GM19025 (cell line): ENCODE data around the gene CARM1.
"Not testable (repeated sequence)": the region's sequence is repeated elsewhere in the genome, so short reads cannot be mapped to it uniquely, and the experiment has no call there.

Experiments
- ATAC-seq: cut with Tn5 transposase; IDR thresholded peaks from one replicate; pipeline ENCODE4 v1.9.1; 2021; ENCODE audit warnings: mild to moderate bottlenecking, low read depth, moderate library complexity; ENCODE audit not compliant: unreplicated experiment

CARM1 gene

DNA sequence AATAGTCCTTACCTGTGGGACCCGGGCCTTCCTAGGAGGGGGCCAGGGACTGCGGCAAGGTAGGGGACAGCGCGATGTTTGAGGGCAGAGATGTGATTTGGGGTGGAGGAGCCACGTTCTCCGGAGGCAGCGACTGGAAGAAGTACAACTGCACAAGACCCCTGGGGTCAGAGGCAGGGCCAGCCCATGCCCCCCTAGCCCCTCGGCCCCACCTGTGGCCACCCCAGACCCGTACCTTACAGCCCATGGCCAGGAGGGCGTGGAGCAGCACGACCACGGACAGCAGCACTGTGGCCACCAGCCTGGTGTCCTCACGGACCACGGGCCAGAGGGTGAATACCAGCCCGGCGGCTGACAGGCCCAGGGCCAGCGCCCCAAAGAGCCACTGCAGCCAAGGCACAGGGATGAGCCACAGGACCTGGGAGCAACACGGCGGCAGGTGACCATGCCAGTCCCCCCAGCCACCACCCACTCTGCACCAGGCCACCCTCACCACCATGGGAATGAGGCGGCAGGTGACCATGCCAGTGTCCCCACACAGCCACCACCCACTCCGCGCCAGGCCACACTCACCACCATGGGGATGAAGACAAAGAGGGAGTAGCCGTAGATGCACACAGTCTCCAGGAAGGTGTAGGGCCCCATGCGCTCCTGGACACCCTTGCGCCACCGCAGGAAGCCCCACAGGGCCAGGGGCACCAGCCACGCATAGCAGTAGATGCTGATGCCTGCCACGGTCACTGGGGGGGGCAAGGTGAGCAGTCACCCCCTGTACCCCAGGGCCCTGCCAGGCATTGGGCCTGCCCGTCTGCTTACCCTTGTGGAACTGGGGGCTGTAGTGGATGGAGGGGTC lies 52.1 kb downstream of the CARM1 start:
- no peak for ATAC-seq

DNA sequence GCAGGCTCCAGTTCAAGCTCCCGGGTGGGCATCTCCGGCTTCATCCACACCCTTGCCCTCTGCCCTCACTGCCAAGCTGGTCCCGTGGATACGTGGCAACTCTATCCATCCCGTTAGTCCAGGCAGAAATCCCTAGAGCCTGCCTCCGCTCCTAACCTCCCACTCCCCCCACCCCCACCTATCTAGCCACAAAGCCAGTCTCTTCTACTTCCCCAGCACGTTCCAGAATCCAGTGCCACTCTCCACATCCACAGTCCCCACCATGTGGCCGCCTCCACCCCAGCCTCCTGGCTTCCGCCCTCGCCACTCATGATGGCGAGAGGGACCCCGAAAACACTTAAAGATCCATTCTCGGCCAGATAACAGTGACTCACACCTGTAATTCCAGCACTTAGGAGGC lies 53.2 kb downstream of the CARM1 start:
- ATAC-seq: no peak

DNA sequence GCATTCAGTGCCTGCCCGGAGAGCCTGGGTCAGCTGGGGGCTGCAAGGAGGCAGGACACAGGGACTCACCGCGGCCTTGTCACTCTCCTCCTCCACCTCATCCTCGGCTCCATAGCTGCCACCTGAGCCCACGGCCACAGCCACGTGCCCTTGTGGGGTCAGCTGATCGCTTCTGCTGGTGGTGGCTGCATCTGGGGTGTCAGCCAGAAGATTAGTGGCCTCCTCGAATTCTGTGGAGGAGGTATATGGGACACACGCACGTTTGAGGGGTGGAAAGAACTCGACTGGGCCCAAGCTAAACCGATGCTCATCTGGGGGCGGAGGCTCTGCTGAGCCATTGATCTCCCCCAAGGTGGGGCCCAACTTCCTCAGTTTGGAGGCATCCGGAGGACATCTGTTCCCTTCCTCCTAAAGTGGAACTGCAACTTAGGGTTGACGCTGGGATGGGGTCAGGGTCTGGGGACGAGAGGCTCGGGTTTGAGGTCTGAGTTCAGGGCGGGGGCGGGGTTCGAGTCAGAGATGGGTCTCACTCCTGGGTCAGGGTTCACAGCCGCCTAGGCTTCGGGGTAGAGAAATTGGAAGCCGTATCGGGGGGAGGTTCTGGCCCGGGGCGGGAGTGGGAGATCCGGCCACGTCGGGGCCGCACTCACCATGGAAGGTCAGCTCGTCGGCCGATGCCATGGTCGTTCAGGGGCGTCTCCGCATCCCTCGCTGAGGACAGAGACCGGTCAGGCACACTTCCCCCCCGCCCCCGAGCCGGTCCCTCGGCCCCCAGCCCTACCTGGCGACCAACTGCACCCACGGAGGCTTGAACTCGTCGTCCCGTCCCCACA lies 56.6 kb downstream of the CARM1 start:
- peak; percentile 6 for ATAC-seq

DNA sequence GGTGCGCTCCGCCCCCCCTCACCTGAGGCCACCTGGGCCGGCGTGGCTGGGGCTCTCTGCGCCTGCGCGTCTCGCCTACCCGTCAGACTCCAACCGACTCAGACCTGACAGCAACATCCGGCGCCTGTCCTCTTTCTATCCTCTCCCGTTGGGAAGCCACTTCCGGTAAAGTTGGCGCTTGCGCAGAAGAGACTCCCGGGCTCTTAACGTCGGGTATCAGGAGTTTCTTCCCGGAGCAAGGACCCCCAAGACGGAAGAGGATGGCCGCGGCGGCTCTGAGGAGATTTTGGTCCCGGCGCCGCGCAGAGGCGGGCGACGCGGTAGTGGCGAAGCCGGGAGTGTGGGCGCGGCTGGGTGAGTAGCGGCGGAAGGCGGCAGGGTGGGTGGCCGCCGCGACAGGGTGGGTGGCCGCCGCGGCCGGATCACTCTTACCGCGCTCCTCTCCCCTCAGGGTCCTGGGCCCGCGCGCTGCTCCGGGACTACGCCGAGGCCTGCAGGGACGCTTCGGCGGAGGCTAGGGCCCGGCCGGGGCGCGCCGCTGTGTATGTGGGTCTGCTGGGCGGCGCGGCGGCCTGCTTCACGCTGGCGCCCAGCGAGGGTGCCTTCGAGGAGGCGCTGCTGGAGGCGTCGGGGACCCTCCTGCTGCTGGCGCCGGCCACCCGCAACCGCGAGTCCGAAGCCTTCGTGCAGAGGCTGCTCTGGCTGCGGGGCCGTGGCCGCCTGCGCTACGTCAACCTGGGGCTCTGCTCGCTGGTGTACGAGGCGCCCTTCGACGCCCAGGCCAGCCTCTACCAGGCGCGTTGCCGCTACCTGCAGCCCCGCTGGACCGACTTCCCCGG lies 57.4 kb downstream of the CARM1 start, which contains the start of the genes TIMM29 and YIPF2:
Gene TIMM29 (plus strand): TSS at position 249 of the 839 bp plus-strand sequence. CDS start 12 bp downstream, at position 261.
Gene YIPF2 (minus strand): TSS at position 77 of the 839 bp plus-strand sequence. CDS start 229 bp downstream, outside the sequence.
- ATAC-seq: peak; percentile 83

DNA sequence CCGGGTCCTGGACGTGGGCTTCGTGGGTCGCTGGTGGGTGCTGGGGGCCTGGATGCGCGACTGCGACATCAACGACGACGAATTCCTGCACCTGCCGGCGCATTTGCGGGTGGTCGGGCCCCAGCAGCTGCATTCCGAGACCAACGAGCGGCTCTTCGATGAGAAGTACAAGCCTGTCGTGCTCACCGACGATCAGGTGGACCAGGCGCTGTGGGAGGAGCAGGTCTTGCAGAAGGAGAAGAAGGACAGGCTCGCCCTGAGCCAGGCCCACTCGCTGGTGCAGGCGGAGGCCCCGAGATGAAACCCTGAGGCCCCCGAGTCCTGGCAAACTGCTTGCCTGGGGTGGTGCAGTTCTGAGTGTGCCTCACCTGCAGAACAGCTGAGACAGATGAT lies 58.0 kb downstream of the CARM1 start:
- ATAC-seq: no peak

- no peak for ATAC-seq
Measured at GRCh38 chr19:10935371-10936059, 64.2 kb downstream of the CARM1 start.

GRCh38 chr19:10936661-10937084 lies 65.3 kb downstream of the CARM1 start:
- ATAC-seq: no peak

- ATAC-seq: not testable (repeated sequence)
Measured at GRCh38 chr19:10941649-10942048, 70.3 kb downstream of the CARM1 start.

DNA sequence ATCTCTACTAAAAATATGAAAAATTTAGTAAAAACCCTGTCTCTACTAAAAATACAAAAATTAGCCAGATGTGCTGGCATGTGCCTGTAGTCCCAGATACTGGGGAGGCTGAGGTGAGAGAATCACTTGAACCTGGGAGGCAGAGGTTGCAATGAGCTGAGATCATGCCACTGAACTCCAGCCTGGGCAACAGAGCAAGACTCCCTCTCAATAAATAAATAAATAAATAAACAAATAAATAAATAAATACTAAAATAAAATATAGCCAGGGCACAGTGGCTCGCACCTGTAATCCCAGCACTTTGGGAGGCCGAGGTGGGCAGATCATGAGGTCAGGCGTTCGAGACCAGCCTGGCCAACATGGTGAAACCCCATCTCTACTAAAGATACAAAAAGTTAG lies 72.1 kb downstream of the CARM1 start:
- not testable (repeated sequence) for ATAC-seq

GRCh38 chr19:10945264-10945663 lies 73.9 kb downstream of the CARM1 start:
- ATAC-seq: no peak

GRCh38 chr19:10946958-10947657 lies 75.8 kb downstream of the CARM1 start:
- ATAC-seq: no peak

GRCh38 chr19:10952809-10953208 lies 81.5 kb downstream of the CARM1 start:
- ATAC-seq: no peak

- ATAC-seq: not testable (repeated sequence)
Measured at GRCh38 chr19:10959277-10959968, 88.1 kb downstream of the CARM1 start.

DNA sequence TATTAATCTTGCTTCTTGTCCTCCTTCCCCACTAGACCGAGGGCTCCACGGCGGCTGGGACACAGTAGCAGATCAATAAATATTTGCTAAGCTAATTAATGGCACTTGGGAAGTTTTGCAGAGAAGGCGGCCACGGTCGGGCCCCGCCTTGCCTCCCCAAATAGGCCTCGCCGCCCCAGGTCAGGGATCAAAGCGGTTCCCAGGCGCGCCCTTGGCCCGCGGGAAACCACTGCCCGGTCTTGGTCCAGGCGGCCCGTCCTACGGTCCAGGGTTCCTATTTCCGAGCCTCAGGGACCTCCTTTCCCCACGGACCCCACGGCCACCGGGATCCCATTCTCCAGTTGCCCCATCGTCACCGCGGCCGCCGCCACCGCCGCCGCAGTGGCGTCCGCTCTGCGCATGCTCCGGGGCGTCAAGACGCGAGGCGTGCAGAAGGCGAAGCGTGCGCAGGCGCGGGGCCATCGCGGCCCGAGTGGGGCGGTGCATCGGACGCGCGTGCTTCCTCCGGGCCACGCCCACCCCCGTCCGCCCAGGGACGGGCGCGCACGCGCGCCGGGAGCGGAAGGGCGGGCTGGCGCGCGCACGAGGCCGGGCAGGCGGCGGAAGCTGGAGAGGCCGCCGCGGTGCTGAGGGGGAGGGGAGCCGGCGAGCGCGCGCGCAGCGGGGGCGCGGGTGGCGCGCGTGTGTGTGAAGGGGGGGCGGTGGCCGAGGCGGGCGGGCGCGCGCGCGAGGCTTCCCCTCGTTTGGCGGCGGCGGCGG lies 89.1 kb downstream of the CARM1 start, which contains the start of gene SMARCA4:
Gene SMARCA4 (plus strand): TSS at position 717 of the 759 bp plus-strand sequence. CDS start 23,122 bp downstream, outside the sequence.
- ATAC-seq: peak; percentile 69

- peak; percentile 34 for ATAC-seq
Measured at GRCh38 chr19:10961073-10961860, 89.9 kb downstream of the CARM1 start.

- no peak for ATAC-seq
Measured at GRCh38 chr19:10962863-10963262, 91.5 kb downstream of the CARM1 start.

DNA sequence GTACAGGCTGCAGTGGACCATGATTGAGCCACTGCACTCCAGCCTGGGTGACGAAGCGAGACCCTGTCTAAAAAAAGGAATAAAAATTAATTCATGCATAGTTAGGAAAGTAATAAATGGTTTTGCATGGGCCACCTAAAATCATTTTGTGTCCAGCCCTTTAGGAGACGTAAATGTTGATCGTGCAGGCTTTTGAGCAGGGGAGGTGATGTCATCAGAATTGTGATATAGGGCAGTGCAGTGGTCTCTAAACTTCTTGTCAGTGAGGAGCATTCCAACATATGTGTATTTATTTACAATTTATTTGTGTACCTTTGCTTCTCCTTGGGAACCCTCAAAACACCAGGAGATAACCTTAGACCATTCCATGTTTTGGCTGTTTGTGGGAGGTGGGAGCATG lies 92.5 kb downstream of the CARM1 start:
- no peak for ATAC-seq
